HG02642 (cell line): ENCODE data around the gene SOWAHD.

Source experiments
- ATAC-seq: cut with Tn5 transposase; IDR thresholded peaks from one replicate; pipeline ENCODE4 v1.9.1; 2021; ENCODE audit warnings: mild to moderate bottlenecking; ENCODE audit not compliant: unreplicated experiment, poor library complexity

SOWAHD gene

DNA sequence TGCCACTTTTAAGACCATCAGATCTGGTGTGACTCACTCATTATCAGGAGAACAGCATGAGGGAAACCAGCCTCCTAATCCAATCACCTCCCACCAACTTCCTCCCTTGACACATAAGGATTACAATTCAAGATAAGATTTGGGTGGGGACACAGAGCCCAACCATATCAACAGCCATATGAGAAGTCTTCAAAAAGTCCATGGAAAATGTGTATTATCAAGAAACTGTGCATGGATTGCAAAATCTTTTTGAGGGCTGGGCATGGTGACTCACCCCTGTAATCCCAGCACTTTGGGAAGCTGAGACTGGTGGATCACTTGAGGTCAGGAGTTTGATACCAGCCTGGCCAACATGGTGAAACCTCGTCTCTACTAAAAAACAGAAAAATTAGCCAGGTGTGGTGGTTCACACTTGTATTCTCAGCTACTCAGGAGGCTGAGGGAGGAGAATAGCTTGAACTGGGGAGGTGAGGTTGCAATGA is 50.8 kb downstream of the SOWAHD start:
- no peak for ATAC-seq
